Amygdala (tissue), 56 donors: ENCODE results near the gene ANAPC15.

Source experiments
- DNase-seq, 56 donors: peaks; one replicate each; lab custom pipeline; 2025; lab: John Stamatoyannopoulos, UW

Gene ANAPC15

DNA sequence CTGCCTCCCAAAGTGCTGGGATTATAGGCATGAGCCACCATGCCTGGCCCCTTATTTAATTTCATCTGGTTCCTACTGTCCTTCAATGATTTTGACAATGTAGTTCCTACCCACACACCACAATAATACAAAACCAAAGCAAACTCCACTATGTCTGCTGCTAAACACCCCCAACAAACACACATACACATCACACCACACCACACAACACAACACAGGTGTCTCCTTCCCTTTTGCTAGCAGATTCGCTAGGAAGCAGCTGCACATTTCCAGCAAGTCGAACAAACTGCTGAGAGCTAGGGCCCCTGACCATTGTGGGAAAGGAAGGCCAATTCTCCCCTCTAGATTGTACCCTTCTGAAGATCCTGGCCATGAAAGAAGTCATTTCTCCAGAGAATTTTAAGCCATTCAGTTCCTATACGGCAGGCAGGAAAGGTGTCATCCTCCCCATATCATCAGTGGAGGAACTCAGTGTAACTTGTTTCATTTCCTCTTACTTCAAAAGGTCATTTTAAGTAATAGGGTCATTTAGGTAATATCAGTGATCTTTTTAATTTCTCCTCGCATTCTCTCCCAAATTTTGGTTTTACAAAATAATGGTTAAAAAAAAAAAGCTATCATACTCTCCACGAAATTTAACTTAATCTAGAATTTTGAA lies 50.6 kb downstream of the ANAPC15 start:
- no peak for DNase-seq
